HepG2 (cell line): ENCODE data around the gene BMP6. TPM values are rescaled to one million over a fixed set of nuclear protein-coding genes. Genes with fewer than 3 reads are reported as not detected.

Experiments
- ATAC-seq: fragments of 200-7000 bp; cut with Tn5 transposase; 3 replicates; pipeline ENCODE4 v1.9.1; 2020; ENCODE audit warnings: mild to moderate bottlenecking, moderate library complexity
- BruUV-seq: library from RNA; stranded (reverse); fragments of 400-500 nt; replicated peaks from 2 replicates; lab custom pipeline; 2021; lab: Mats Ljungman, UMichigan
- CTCF ChIA-PET: fragments of 300-600 bp; formaldehyde crosslinking; extraction: SDS; loops from one replicate; lab custom pipeline; 2021; ENCODE audit warnings: low total read pairs, inconsistent platforms, low intra/inter-chr PET ratio; lab: Yijun Ruan, JAX
- POLR2A ChIA-PET: fragments of 350-600 bp; sonication (Branson Sonifier 250); formaldehyde crosslinking; loops from one replicate; lab custom pipeline; 2020; ENCODE audit warnings: antibody characterized with exemption, inconsistent platforms; lab: Yijun Ruan, JAX
- DNase-seq: peaks from one replicate; pipeline ENCODE4 v3.0.0-alpha.2; 2015; ENCODE audit warnings: low spot score
- FAIRE-seq: peaks from 3 replicates; lab custom pipeline; 2011; peaks lifted over from hg19 to GRCh38; lab: Jason Lieb, UNC
- H2AFZ ChIP-seq: one replicate; pipeline ENCODE4 v1.6.1; 2011; ENCODE audit warnings: low read length, inconsistent platforms
- H3K27ac ChIP-seq: fragments of 300-600 bp; 3 replicates; pipeline ENCODE4 v1.8.0; 2011; ENCODE audit warnings: mixed run types, mild to moderate bottlenecking, mixed read lengths, low read length, inconsistent platforms; ENCODE audit not compliant: insufficient read depth; ENCODE audit errors: extremely low read length
- H3K27me3 ChIP-seq, 2 experiments: fragments of 200-600 bp in 1 of 2; 2 replicates in 1 of 2; 3 replicates in 1 of 2; pipeline versions ENCODE4 v1.6.0 to v1.8.0; 2011; ENCODE audit warnings: low read length in 2 of 2, mild to moderate bottlenecking in 2 of 2, moderate library complexity in 2 of 2, inconsistent platforms in 1 of 2; ENCODE audit not compliant: insufficient read depth in 2 of 2, control insufficient read depth in 1 of 2
- H3K36me3 ChIP-seq, 2 experiments: fragments of 200-600 bp in 1 of 2; replicated peaks in 1 of 2; 2 replicates in 1 of 2; 3 replicates in 1 of 2; pipeline versions ENCODE4 v1.5.1 to v1.8.0; 2011; ENCODE audit warnings: low read length in 2 of 2, inconsistent platforms in 1 of 2; ENCODE audit not compliant: insufficient read depth in 2 of 2, control insufficient read depth in 1 of 2
- H3K4me1 ChIP-seq: 2 replicates; pipeline ENCODE4 v1.5.1; 2012; ENCODE audit warnings: low read length, inconsistent platforms; ENCODE audit not compliant: insufficient read depth
- H3K4me2 ChIP-seq: 2 replicates; pipeline ENCODE4 v1.6.0; 2011; ENCODE audit warnings: low read depth, low read length, inconsistent platforms
- H3K4me3 ChIP-seq, 3 experiments: fragments of 200-600 bp in 1 of 3; sonication (generic), shearing (Covaris generic) in 1 of 3; replicated peaks in 1 of 3; 2 replicates each; pipeline ENCODE4 v1.5.1; 2011 to 2016; ENCODE audit warnings: low read length in 3 of 3, inconsistent platforms in 2 of 3, low read depth in 2 of 3, mild to moderate bottlenecking in 2 of 3, control low read depth in 1 of 3, mixed read lengths in 1 of 3; ENCODE audit not compliant: insufficient read depth in 1 of 3
- H3K79me2 ChIP-seq: one replicate; pipeline ENCODE4 v1.6.1; 2011; ENCODE audit warnings: low read length, inconsistent platforms; ENCODE audit not compliant: insufficient read depth
- H3K9ac ChIP-seq: 2 replicates; pipeline ENCODE4 v1.6.0; 2011; ENCODE audit warnings: mild to moderate bottlenecking, low read depth, low read length, inconsistent platforms; ENCODE audit not compliant: insufficient read depth
- H3K9me3 ChIP-seq: 2 replicates; pipeline ENCODE4 v1.5.1; 2012; ENCODE audit warnings: mild to moderate bottlenecking, low read length
- H4K20me1 ChIP-seq: 2 replicates; pipeline ENCODE4 v1.6.0; 2011; ENCODE audit warnings: inconsistent platforms, mild to moderate bottlenecking, low read length, moderate library complexity; ENCODE audit not compliant: insufficient read depth
- GATAD1 ChIP-seq: IDR thresholded peaks from 2 replicates; pipeline ENCODE4 v1.6.1; 2016; ENCODE audit warnings: missing genetic modification reagents, missing compliant biosample characterization
- NR0B2 ChIP-seq: sonication (generic); formaldehyde crosslinking; IDR thresholded peaks from 2 replicates; pipeline ENCODE4 v1.4.0; 2020; ENCODE audit warnings: mild to moderate bottlenecking, missing genetic modification reagents
- PREB ChIP-seq: sonication (generic); formaldehyde crosslinking; IDR thresholded peaks from 2 replicates; pipeline ENCODE4 v1.4.0; 2020; ENCODE audit warnings: missing genetic modification reagents
- ZBED4 ChIP-seq: sonication (generic); formaldehyde crosslinking; IDR thresholded peaks from 2 replicates; pipeline ENCODE4 v1.4.0; 2020; ENCODE audit warnings: missing genetic modification reagents, borderline replicate concordance
- ZFP82 ChIP-seq: sonication (generic); formaldehyde crosslinking; IDR thresholded peaks from 2 replicates; pipeline ENCODE4 v1.5.1; 2020; ENCODE audit warnings: mild to moderate bottlenecking, missing genetic modification reagents, borderline replicate concordance
- ZGPAT ChIP-seq: IDR thresholded peaks from 2 replicates; pipeline ENCODE4 v1.6.1; 2016; ENCODE audit warnings: mild to moderate bottlenecking
- ZNF350 ChIP-seq: sonication (generic); formaldehyde crosslinking; IDR thresholded peaks from 2 replicates; pipeline ENCODE4 v1.4.0; 2020; ENCODE audit warnings: mild to moderate bottlenecking, low read depth, missing genetic modification reagents, borderline replicate concordance
- ZNF563 ChIP-seq: sonication (generic); formaldehyde crosslinking; IDR thresholded peaks from 2 replicates; pipeline ENCODE4 v1.8.0; 2022; ENCODE audit warnings: mild to moderate bottlenecking, moderate library complexity, missing genetic modification reagents
- ZNF713 ChIP-seq: sonication (generic); formaldehyde crosslinking; IDR thresholded peaks from 2 replicates; pipeline ENCODE4 v1.4.0; 2020; ENCODE audit warnings: mild to moderate bottlenecking, missing genetic modification reagents
- ZNF792 ChIP-seq: IDR thresholded peaks from 2 replicates; pipeline ENCODE4 v1.6.1; 2016
- ZNF839 ChIP-seq: sonication (generic); formaldehyde crosslinking; IDR thresholded peaks from 2 replicates; pipeline ENCODE4 v1.4.0; 2020; ENCODE audit warnings: missing genetic modification reagents, mild to moderate bottlenecking, borderline replicate concordance
- WGBS: methylation state at CpG from one replicate; pipeline ENCODE4 v1.1.6; 2017; ENCODE audit warnings: low lambda C conversion rate; 5-methylcytosine and 5-hydroxymethylcytosine counted together
- in situ Hi-C: cut with HindIII; loops from 2 replicates; pipeline ENCODE4 v1.10.0; 2017; ENCODE audit warnings: low pct_unique_long_range_greater_than_20kb; ENCODE audit not compliant: extremely low pct_ligation_motif_present
- intact Hi-C: fragments of 100-400 bp; cut with micrococcal nuclease; formaldehyde crosslinking; loops from one replicate; pipeline ENCODE4 v1.10.0; 2022; ENCODE audit not compliant: unreplicated experiment
- polyA plus RNA-seq, 8 experiments: library from polyadenylated mRNA; depleted of rRNA in 3 of 8; stranded (reverse) in 7 of 8; unstranded in 1 of 8; fragments of >200 nt; fragmentation: Illumina TruSeq in 4 of 8; extraction: Trizol in 4 of 8; gene quantifications; 2 replicates each; pipeline versions ENCODE4 v1.2.1 to v1.2.3, GENCODE V29; 2011 to 2016; ENCODE audit warnings: low read depth in 4 of 8, missing spikeins in 1 of 8, mixed read lengths in 1 of 8; ENCODE audit not compliant: insufficient read depth in 1 of 8
- total RNA-seq, 5 experiments: library from RNA; depleted of rRNA; stranded (reverse); fragments of >200 nt; fragmentation: Illumina TruSeq; extraction: Trizol; gene quantifications; 2 replicates each; pipeline ENCODE4 v1.2.3, GENCODE V29; 2016; ENCODE audit warnings: low read depth in 1 of 5
- TF ChIP-seq, protein P1 (sequence below): IDR thresholded peaks from 2 replicates; pipeline ENCODE4 v1.6.1; 2016
- TF ChIP-seq, protein P2 (sequence below): IDR thresholded peaks from 2 replicates; pipeline ENCODE4 v1.6.1; 2016; ENCODE audit warnings: low read depth, control low read depth

Gene BMP6
- total and polyA plus RNA-seq, 2 of the 13 experiments (the other 11 are each of a cell fraction or from before 2014, with no cell fraction given): 0.09 to 0.18 TPM

- no TSS peak for BruUV-seq
- no peaks in the 10 kb centered on the region for H3K9me3 ChIP-seq
- in situ Hi-C loops: no loop called here
- H4K20me1 ChIP-seq: no peaks in the 10 kb centered on the region
- FAIRE-seq (no peak), ATAC-seq (no peak), DNase-seq (no peak)
- no peak overlapping the region for H2AFZ ChIP-seq
- H3K36me3 ChIP-seq: no peaks in the 10 kb centered on the region
- 34% methylated on average over 3 of the region's 3 CpGs for WGBS
- CTCF ChIA-PET: no interaction called here
- H3K4me1 ChIP-seq: 0 out of 2 replicates have a peak, but pooled peaks cover 5% of the 10 kb centered on the region
- no peak overlapping the region for H3K4me3 ChIP-seq
- no peak overlapping the region for H3K4me2 ChIP-seq
- POLR2A ChIA-PET: no interaction called here
- peaks cover 7 to 65% of the 10 kb centered on the region in 2 experiments for H3K27me3 ChIP-seq
- H3K79me2 ChIP-seq: no peaks in the 10 kb centered on the region
- no peak overlapping the region for H3K27ac ChIP-seq
- H3K9ac ChIP-seq: no peak overlapping the region
- intact Hi-C loops: no loop called here
- TF ChIP-seq ZFP82 (CRISPR knock-in tag) (no peak), ZGPAT (CRISPR knock-in tag) (no peak), GATAD1 (no peak), ZNF350 (no peak), NR0B2 (CRISPR knock-in tag) (no peak), ZBED4 (CRISPR knock-in tag) (no peak), PREB (no peak), ZNF563 (no peak), ZNF792 (CRISPR knock-in tag) (no peak), ZNF839 (CRISPR knock-in tag) (no peak), ZNF713 (CRISPR knock-in tag) (no peak)
- TF ChIP-seq, protein P1, sequence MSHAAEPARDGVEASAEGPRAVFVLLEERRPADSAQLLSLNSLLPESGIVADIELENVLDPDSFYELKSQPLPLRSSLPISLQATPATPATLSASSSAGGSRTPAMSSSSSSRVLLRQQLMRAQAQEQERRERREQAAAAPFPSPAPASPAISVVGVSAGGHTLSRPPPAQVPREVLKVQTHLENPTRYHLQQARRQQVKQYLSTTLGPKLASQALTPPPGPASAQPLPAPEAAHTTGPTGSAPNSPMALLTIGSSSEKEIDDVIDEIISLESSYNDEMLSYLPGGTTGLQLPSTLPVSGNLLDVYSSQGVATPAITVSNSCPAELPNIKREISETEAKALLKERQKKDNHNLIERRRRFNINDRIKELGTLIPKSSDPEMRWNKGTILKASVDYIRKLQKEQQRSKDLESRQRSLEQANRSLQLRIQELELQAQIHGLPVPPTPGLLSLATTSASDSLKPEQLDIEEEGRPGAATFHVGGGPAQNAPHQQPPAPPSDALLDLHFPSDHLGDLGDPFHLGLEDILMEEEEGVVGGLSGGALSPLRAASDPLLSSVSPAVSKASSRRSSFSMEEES: no peak
- TF ChIP-seq, protein P2, sequence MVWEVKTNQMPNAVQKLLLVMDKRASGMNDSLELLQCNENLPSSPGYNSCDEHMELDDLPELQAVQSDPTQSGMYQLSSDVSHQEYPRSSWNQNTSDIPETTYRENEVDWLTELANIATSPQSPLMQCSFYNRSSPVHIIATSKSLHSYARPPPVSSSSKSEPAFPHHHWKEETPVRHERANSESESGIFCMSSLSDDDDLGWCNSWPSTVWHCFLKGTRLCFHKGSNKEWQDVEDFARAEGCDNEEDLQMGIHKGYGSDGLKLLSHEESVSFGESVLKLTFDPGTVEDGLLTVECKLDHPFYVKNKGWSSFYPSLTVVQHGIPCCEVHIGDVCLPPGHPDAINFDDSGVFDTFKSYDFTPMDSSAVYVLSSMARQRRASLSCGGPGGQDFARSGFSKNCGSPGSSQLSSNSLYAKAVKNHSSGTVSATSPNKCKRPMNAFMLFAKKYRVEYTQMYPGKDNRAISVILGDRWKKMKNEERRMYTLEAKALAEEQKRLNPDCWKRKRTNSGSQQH (CRISPR knock-in tag): no peak
Measured at GRCh38 chr6:7737106-7737505, 11.2 kb downstream of the BMP6 start.
